Measurements from ENCODE around the gene NPSR1.

The NPSR1 gene

GRCh38 chr7:34652809-34653208, 5.2 kb upstream of the NPSR1 start:
- no peak overlapping the region for H3K4me3 ChIP-seq (replicated peaks; ENCODE audit: low read depth, low read length)
- no peaks in the 10 kb centered on the region for H3K27me3 ChIP-seq (replicated peaks; ENCODE audit: control insufficient read depth, insufficient read depth, low read length)
- no peak for DNase-seq (ENCODE audit: extremely low read depth, insufficient read length)
- no peaks in the 10 kb centered on the region for H3K36me3 ChIP-seq (ENCODE audit: control insufficient read depth, insufficient read depth, low read length)
- TF ChIP-seq, protein P1, sequence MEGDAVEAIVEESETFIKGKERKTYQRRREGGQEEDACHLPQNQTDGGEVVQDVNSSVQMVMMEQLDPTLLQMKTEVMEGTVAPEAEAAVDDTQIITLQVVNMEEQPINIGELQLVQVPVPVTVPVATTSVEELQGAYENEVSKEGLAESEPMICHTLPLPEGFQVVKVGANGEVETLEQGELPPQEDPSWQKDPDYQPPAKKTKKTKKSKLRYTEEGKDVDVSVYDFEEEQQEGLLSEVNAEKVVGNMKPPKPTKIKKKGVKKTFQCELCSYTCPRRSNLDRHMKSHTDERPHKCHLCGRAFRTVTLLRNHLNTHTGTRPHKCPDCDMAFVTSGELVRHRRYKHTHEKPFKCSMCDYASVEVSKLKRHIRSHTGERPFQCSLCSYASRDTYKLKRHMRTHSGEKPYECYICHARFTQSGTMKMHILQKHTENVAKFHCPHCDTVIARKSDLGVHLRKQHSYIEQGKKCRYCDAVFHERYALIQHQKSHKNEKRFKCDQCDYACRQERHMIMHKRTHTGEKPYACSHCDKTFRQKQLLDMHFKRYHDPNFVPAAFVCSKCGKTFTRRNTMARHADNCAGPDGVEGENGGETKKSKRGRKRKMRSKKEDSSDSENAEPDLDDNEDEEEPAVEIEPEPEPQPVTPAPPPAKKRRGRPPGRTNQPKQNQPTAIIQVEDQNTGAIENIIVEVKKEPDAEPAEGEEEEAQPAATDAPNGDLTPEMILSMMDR (IDR thresholded peaks at IDR 0.05; ENCODE audit: insufficient read depth, low read length, poor library complexity, severe bottlenecking), result no peak

- no peak overlapping the region for H3K4me3 ChIP-seq (replicated peaks; ENCODE audit: low read depth, low read length)
- TF ChIP-seq, protein P1 (IDR thresholded peaks at IDR 0.05; ENCODE audit: insufficient read depth, low read length, poor library complexity, severe bottlenecking), result no peak
- no peaks in the 10 kb centered on the region for H3K27me3 ChIP-seq (replicated peaks; ENCODE audit: control insufficient read depth, insufficient read depth, low read length)
- no peak for DNase-seq (ENCODE audit: extremely low read depth, insufficient read length)
- no peaks in the 10 kb centered on the region for H3K36me3 ChIP-seq (ENCODE audit: control insufficient read depth, insufficient read depth, low read length)
Observed at GRCh38 chr7:34653787-34654186, 4.2 kb upstream of the NPSR1 start.

DNA sequence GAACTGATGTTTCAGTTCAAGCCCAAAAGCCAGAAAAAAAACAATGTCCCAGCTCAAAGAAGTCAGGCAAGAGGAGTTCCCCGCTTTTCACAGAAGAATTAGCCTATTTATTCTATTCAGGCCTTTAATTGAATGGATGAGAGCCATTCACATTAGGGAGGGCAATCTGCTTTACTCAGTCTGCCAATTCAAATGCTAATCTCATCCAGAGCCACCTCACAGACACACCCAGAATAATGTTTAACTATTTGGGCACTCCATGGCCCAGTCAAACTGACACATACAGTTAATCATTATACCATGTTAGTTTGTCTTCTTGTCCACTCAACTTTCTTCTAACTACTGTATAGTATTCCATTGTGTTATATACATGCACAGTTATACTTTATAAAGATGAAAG, 2.6 kb upstream of the NPSR1 start:
- TF ChIP-seq, protein P1 (IDR thresholded peaks at IDR 0.05; ENCODE audit: insufficient read depth, low read length, poor library complexity, severe bottlenecking), result no peak

GRCh38 chr7:34656041-34656440, 2.0 kb upstream of the NPSR1 start:
- no peak for DNase-seq (ENCODE audit: extremely low read depth, insufficient read length)
- Histone ChIP-seq H3K4me3 (replicated peaks; ENCODE audit: low read depth, low read length) (no peak overlapping the region), H3K27me3 (replicated peaks; ENCODE audit: control insufficient read depth, insufficient read depth, low read length) (no peaks in the 10 kb centered on the region), H3K36me3 (ENCODE audit: control insufficient read depth, insufficient read depth, low read length) (no peaks in the 10 kb centered on the region)
- TF ChIP-seq, protein P1 (IDR thresholded peaks at IDR 0.05; ENCODE audit: insufficient read depth, low read length, poor library complexity, severe bottlenecking), result no peak

More for the DNA sequence above, 2.6 kb upstream of the NPSR1 start:
- Histone ChIP-seq H3K36me3 (ENCODE audit: control insufficient read depth, insufficient read depth, low read length) (no peaks in the 10 kb centered on the region), H3K27me3 (replicated peaks; ENCODE audit: control insufficient read depth, insufficient read depth, low read length) (no peaks in the 10 kb centered on the region), H3K4me3 (replicated peaks; ENCODE audit: low read depth, low read length) (no peak overlapping the region)
- DNase-seq (ENCODE audit: extremely low read depth, insufficient read length), result no peak

GRCh38 chr7:34659472-34660075, 1.6 kb downstream of the NPSR1 start:
- Histone ChIP-seq H3K36me3 (ENCODE audit: control insufficient read depth, insufficient read depth, low read length) (no peaks in the 10 kb centered on the region), H3K27me3 (replicated peaks; ENCODE audit: control insufficient read depth, insufficient read depth, low read length) (no peaks in the 10 kb centered on the region), H3K4me3 (replicated peaks; ENCODE audit: low read depth, low read length) (no peak overlapping the region)
- TF ChIP-seq, protein P1 (IDR thresholded peaks at IDR 0.05; ENCODE audit: insufficient read depth, low read length, poor library complexity, severe bottlenecking), result no peak
- no peak for DNase-seq (ENCODE audit: extremely low read depth, insufficient read length)
